Fibroblast of peridontal ligament (primary cell): ENCODE results near the gene ZNF253.
"Not testable (repeated sequence)": the region's sequence is repeated elsewhere in the genome, so short reads cannot be mapped to it uniquely, and the experiment has no call there.

Source experiments
- DNase-seq: peaks from one replicate; pipeline ENCODE4 v3.0.0-alpha.2; 2010; ENCODE audit errors: extremely low read depth

Gene ZNF253

DNA sequence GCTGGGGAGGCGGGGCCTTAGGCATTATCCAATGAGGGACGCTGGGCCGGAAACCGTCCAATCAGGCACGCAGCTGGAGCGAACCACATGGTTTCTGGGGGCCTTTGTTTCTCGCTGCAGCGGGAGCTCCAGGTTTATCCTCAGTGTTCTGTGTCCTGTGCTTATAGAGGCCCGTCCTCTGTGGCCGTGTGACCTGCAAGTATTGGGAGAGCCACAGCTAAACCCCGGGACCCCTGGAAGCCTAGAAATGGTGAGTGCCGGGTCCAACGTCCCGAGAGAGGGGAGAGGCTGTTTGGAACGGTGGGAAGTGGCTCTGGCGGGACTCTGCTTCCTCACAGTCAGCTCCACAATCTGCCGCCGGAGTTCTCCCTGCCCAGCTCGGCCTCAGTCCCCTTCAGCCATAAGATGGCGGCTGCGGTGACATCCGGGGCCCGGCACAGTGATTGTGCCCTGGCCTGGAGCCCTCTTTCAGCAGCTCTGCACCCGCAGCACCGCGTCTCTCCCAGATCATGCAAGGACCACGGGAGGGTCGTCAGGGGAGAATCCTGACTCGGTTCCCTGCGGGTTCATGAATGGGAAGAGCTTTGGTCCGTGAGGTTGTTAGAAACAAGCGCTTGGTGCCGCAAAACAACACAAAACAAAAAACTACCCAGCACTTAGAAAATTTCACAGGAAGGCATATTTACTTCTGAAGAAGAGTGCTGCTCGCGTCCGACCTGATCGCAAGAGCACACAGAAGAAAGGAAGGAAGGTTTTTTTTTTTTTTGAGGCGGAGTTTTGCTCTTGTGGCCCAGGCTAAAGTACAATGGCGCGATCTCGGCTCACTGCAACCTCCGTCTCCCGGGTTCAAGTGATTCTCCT, at the start of gene ZNF253:
Gene ZNF253 (plus strand): TSS at position 133 of the 861 bp plus-strand sequence. CDS start 115 bp downstream, at position 248.
- peak; percentile 92 for DNase-seq

- DNase-seq = no peak
Measured at GRCh38 chr19:19816679-19817078, 49.0 kb upstream of the ZNF253 start.

GRCh38 chr19:19817357-19817756, 48.3 kb upstream of the ZNF253 start:
- DNase-seq = no peak

- no peak for DNase-seq
Measured at GRCh38 chr19:19820774-19821320, 44.8 kb upstream of the ZNF253 start.

DNA sequence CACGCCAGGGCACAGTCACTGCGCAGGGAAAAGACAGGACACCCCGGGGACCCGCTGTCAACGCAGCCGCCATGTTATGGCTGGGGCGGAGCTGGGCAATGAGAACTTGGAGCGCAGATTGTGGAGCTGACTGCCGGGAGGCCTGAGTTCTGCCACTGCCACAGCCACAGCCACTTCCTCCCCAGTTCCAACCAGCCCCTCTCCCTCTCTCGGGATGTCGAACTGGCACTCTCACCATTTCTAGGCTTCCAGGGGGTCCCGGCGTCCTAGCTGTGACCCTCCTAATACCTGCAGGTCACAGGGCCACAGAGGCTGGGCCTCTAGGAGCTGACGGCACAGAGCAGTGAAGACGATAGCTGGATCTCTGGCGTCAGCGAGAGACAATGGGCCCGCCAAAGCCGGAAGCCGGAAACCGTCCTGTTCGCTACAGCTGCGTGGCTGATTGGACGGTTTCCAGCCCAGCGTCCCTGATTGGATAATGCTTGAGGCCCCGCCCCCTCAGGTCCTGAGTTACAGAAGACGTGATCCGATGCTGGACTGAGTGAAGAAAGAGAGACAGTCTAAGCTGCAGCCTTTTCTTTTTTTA, 44.2 kb upstream of the ZNF253 start, which contains the start of gene ZNF506:
Gene ZNF506 (minus strand): TSS at position 385 of the 586 bp plus-strand sequence. CDS start 147 bp downstream, at position 238.
- DNase-seq = peak; percentile 97

DNA sequence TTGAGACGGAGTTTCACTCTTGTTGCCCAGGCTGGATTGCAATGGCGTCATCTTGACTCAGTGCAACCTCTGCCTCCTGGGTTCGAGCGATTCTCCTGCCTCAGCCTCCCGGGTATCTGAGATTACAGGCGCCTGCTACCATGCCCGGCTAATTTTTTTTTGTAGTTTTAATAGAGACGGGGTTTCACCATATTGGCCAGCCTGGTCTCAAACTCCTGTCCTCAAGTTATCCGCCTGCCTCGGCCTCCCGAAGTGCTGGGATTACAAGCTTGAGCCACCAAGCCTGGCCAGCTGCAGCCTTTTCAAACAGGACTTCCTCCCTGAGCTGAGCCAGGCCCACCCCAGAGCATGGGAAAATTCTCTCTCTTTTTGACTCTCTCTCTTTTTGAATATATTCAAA, 43.7 kb upstream of the ZNF253 start:
- DNase-seq = peak; percentile 2

DNA sequence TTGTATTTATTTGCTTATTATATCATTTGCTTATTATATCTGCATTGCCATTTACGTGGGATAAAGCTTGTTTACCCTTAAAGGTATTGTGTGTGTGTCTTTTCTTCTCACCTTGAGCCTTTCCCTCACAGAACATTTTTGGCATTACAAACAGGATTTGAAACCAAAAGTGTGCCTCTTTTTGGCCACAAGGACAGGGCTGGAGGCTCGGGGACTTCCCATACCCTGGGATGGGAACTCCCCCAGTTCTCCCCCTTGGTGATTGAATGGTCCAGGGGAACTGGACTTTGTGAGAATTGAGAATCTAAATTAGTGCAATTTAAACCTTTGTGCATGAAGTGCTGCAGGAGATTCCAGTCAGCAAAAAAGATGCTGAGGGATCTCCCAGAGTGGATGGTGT, 41.8 kb upstream of the ZNF253 start:
- DNase-seq = no peak

- no peak for DNase-seq
Measured at GRCh38 chr19:19826875-19827274, 38.8 kb upstream of the ZNF253 start.

GRCh38 chr19:19835560-19836038, 30.1 kb upstream of the ZNF253 start:
- no peak for DNase-seq

- DNase-seq = no peak
Measured at GRCh38 chr19:19847781-19848180, 17.9 kb upstream of the ZNF253 start.

DNA sequence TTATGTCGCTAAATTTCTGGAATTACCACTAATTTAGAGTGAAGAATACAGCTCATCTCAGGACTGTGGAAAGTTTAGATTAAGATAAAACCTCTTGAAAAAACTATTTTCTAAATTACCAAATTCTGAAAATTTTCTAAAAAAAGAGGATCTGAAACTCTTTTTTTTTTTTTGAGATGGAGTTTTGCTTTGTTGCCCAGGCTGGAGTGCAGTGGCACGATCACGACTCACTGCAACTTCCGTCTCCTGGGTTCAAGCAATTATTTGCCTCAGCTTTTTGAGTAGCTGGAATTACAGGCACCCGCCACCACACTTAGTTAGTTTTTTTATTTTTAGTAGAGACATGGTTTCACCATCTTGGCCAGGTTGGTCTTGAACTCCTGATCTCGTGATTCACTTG, 16.6 kb upstream of the ZNF253 start:
- no peak for DNase-seq

DNA sequence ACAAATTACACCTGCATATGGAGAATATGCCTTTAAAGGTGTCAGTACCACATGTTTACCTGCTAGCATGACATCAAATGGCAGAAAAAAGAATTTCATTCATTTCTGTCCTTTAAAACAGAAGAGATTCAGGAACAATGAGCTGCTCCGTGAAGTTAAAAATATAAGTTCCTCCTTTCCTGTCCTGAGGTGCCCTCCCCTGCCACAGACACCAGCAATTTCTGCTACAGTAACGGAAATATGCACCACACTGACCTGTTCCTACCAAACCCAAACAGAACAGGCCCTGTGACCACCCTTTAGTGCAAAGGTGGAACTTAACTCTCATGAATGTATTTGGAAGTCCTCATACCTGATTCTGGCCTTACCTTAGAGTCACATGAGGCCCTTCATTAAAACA, 13.9 kb upstream of the ZNF253 start:
- not testable (repeated sequence) for DNase-seq

- DNase-seq = no peak
Measured at GRCh38 chr19:19858751-19859150, 6.9 kb upstream of the ZNF253 start.

- DNase-seq = no peak
Measured at GRCh38 chr19:19860756-19861390, 4.8 kb upstream of the ZNF253 start.

GRCh38 chr19:19866611-19867248, 1.0 kb downstream of the ZNF253 start:
- DNase-seq = peak; percentile 4

DNA sequence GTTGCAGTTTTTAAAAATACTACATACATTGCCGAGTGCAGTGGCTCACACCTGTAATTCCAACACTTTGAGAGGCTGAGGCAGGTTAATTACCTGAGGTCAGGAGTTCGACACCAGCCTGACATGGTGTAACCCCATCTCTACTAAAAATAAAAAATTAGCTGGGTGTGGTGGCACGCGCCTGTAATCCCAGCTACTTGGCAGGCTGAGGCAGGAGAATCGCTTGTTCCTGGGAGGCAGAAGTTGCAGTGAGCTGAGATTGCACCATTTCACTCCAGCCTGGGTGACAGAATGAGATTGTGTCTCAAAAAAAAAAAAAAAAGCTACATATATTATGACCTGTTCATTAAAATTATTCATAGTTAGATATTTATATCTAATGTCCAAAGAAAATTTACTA, 4.4 kb downstream of the ZNF253 start:
- DNase-seq = not testable (repeated sequence)

DNA sequence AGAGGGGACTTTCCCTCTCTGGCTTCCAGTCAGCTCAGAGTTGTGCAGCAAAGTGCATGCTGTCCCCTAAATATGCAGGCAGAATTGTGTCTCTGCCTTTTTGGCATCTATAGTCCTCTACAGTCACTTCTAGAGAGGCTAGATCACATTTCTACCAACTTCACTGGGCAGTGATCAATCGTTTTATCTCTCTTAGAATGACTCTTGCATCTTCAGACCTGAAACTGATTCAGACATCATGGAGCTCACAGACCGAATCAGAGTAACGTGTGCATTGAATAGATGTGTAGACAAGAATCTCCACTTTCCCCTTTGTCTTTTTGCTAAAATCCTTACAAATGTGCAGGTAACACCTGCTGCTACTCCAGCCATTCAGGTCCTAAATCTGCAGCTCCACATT, 6.2 kb downstream of the ZNF253 start:
- DNase-seq = no peak

DNA sequence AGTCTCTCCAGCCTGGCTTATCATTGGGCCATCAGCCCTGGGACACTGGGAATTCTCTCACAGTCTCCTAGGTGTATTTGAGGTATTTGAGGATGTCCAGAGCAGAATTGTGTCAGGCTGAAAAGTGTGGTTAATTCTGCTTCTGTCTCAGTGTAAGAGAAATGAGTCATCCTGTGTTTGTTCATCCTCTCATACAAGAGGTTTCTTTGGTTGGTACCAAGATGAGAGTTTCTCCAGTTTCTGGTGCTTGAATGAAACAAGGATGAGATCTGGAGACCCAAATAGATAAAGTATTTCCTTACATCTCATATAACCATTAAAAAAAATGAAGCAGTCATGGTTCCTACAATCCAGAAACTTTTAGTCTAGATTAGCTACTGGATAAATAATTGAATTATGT, 7.7 kb downstream of the ZNF253 start:
- no peak for DNase-seq

DNA sequence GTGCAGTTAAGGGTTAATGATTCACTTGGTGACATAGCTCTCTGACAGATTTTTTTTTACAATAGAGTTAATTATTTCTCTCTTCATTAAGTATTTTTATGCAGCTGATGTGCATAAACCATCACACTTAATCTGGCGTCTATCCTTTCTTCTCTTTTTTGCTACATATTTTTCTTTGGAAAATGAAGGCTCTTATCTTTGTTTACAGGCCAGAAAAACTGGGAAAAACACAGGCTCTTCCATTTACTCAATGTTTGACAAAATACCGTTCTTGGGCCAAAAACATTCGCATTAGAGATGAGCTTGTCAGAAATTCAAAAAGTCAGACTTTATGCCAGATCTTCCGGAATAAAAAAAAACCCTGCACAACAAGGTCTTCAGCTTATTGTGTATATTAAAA, 12.0 kb downstream of the ZNF253 start:
- DNase-seq = no peak

DNA sequence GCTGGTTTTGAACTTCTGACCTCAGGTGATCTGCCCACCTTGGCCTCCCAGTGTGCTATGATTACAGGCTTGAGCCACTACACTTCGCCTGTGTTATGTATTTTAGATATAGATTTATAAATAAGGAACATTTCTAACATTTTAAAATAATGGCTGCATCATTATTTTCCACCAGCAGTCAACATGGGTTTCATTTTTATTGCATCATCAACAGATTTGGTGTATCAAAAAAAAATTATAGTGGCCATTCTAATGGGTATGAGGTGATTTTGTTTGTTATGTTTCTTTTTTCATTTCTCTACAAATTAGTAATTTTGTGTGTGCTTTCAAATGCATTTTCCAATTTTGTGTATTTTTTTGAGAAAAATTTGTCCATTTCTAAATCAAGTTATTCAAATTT, 18.9 kb downstream of the ZNF253 start:
- DNase-seq = no peak

- DNase-seq = not testable (repeated sequence)
Measured at GRCh38 chr19:19892055-19892941, 26.6 kb downstream of the ZNF253 start.
